GM19099 (cell line): ENCODE data around the gene SIPA1L3.

Experiments used
- POLR2A ChIP-seq: IDR thresholded peaks from 3 replicates; pipeline ENCODE4 v1.6.1; 2011; ENCODE audit warnings: low read depth; ENCODE audit not compliant: insufficient read length; ENCODE audit errors: extremely low read depth

SIPA1L3 gene

DNA sequence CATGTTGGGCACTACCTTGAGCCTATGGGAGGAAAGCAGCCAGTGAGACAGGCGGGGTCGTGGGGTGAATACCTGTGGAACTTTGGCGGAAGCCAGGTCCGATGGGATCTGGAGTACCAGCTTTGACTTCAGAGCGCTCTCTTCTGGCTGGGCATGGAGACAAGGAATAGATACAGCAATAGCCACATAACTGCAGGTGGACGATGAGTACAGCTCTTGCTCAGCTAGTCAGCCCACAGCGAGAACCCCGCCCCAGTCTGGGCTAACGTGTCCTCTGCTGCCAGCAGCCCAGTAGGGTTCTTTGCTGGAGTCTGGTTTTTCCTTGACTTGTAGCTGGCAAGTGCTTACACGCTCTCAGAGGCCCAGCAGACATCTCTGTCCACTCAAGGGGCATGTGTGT, 83.4 kb downstream of the SIPA1L3 start:
- TF ChIP-seq POLR2A: no peak

- no peak for TF ChIP-seq POLR2A
Measured at GRCh38 chr19:37991176-37991835, 84.3 kb downstream of the SIPA1L3 start.

DNA sequence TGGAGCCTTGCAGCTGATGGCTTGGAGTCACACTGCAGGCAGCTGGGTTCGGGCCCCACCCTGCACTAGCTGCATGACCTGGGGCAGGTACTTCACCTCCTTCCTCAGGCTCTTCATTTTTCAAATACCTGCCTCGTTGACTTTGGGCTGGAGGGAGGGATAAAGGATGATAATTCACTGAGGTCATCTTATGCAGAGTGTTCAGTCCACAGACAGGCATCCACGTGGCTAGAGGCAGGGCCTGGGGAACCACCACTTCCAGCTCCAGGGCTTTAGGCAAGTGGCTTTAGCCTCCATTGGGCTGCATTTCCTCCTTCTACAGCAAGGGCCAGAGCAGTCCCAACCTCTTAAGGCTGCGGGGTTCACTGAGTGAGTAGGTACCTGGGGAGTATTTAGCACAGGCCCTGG, 84.8 kb downstream of the SIPA1L3 start:
- no peak for TF ChIP-seq POLR2A

GRCh38 chr19:37992761-37993160, 85.8 kb downstream of the SIPA1L3 start:
- no peak for TF ChIP-seq POLR2A

GRCh38 chr19:37994823-37995130, 87.8 kb downstream of the SIPA1L3 start:
- TF ChIP-seq POLR2A: no peak

DNA sequence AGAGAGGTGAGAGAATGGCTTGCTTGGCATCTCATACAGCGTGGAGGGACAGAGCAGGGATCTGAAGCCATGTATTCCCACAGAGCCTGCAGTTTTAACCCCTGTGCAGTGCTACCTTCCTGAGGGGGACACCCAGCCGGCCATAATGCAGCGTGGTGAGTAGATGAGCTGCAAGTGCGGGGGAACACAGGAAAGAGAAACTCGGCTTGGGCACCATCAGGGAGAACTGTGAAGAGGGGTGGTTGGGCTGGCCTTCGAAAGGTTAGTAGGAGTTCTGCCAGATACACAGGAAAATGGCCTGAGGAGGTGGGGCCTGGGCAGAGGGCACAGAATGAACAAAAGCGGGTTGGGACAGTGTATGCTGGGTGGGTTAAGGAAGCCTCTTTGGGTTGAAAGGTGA, 88.3 kb downstream of the SIPA1L3 start:
- no peak for TF ChIP-seq POLR2A

- TF ChIP-seq POLR2A: no peak
Measured at GRCh38 chr19:37997911-37998344, 90.9 kb downstream of the SIPA1L3 start.

DNA sequence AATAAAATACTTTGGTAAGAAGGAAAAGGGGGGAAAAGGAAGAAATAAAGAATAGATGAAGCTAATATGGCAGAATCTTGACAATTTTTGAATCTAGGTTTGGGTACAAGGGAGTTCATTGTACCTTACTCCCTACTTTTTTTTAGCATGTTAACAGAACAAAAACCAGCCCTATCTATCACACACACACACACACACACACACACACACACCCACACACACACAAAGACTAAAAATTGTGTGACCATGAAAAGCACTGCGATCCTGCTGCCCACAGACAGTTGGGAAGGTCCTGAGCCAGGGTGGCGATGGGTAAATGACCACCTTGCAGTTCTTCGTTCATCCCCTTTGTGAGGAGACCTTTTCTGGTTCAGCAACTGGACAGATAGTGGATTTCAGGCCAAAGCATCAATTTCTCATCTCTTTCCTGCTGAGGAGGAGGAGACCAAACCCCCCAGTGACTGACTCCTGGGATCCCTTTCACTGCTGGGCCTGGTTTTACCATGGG, 91.8 kb downstream of the SIPA1L3 start:
- no peak for TF ChIP-seq POLR2A

- TF ChIP-seq POLR2A: no peak
Measured at GRCh38 chr19:37999309-38000213, 92.6 kb downstream of the SIPA1L3 start.

- no peak for TF ChIP-seq POLR2A
Measured at GRCh38 chr19:38001158-38001781, 94.3 kb downstream of the SIPA1L3 start.

- TF ChIP-seq POLR2A: peak; percentile 44
Measured at GRCh38 chr19:38003438-38004185, 96.6 kb downstream of the SIPA1L3 start.

- no peak for TF ChIP-seq POLR2A
Measured at GRCh38 chr19:38004186-38004520, 97.1 kb downstream of the SIPA1L3 start.

DNA sequence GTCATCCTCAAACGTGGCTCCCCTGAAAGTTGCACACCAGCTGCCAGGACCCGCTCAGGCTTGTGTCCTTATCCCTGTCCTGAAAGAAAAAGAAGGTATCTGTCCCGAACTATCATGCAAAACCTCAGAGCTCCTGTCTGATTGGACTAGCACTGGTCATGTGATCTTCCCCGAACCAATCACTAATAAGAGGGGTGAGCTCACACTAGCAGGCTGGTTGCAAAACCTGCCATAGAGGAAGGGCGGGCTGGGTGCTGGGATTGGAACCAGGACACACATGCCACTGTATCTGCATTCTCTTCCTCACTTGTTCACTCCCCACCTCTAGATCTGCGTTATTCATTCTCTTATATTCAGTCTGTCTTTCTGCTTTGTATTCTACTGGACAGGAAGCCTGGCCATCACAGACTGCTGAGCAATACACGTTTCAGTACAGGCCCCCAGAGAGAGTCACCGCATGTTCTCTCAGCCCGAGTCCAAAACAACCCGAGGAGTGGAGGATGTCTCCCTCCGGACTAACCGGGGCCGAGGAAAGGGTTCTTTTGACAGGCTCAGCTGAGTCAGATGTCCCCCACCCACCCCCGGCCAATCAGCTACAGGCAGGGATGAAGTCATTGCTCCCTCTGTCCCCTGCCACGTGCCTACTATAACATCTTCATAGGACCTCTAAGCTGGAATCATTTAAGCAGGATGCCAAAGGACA, 97.7 kb downstream of the SIPA1L3 start:
- peak; percentile 78 for TF ChIP-seq POLR2A

DNA sequence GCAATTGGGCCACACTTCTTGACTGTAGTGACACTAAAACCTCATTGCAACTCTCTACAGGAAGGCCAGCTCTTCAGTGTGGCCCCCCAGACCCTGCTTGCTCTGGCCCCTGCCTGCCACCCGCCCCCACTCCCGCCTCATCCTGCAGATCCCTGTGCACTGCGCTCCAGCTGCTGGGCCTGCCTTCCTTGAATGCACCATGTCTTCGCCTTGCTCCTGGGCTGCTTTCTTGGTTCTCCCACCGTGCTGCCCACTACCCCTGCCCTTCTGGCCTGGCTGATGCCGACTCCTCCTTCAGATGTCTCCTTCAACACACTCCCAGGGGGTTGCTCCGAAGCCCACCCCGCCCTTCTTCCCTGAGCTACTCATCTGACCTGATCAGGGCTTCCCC, 98.2 kb downstream of the SIPA1L3 start:
- TF ChIP-seq POLR2A: no peak
